Effector memory CD4-positive, alpha-beta T cell (primary cell): ENCODE data around the gene MGA.

Experiments used
- DNase-seq, 3 donors: peaks; one replicate each; pipeline ENCODE4 v3.0.0-alpha.2; 2020
- H3K27ac ChIP-seq: 2 replicates; pipeline ENCODE4 v1.7.0; 2013; ENCODE audit warnings: mild to moderate bottlenecking, low read length, moderate library complexity; ENCODE audit not compliant: insufficient read depth, poor library complexity, severe bottlenecking
- H3K27me3 ChIP-seq: replicated peaks from 2 replicates; pipeline ENCODE4 v1.7.0; 2013; ENCODE audit warnings: mild to moderate bottlenecking, low read length; ENCODE audit not compliant: insufficient read depth, control insufficient read depth, poor library complexity, severe bottlenecking
- H3K36me3 ChIP-seq: 2 replicates; pipeline ENCODE4 v1.7.0; 2013; ENCODE audit warnings: mild to moderate bottlenecking, low read length, moderate library complexity; ENCODE audit not compliant: control insufficient read depth, insufficient read depth
- H3K4me1 ChIP-seq: 2 replicates; pipeline ENCODE4 v1.7.0; 2013; ENCODE audit warnings: low read length, mild to moderate bottlenecking; ENCODE audit not compliant: control insufficient read depth, insufficient read depth, poor library complexity, severe bottlenecking
- H3K4me3 ChIP-seq: 2 replicates; pipeline ENCODE4 v1.7.0; 2013; ENCODE audit warnings: low read length, low read depth, mild to moderate bottlenecking; ENCODE audit not compliant: insufficient read depth, poor library complexity, severe bottlenecking
- H3K9me3 ChIP-seq: 2 replicates; pipeline ENCODE4 v1.7.0; 2013; ENCODE audit warnings: mild to moderate bottlenecking, low read length, moderate library complexity; ENCODE audit not compliant: control insufficient read depth

The MGA gene

DNA sequence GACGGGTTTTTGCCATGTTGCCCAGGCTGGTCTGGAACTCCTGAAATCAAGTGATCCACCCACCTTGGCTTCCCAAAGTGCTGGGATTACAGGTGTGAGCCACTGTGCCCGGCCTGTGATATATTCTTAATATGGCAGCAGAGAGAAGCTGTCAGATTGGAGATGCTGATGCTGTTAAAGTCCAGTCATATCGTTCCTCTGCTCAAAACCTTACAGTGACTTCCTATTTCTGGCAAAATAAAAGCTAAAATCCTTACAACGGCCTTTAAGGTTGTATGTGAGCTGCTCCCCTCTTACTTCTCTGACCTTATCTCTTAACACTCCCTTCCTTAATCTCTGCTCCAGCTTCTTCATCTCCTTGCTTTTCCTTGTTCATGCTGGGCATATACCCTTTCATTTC is 26.6 kb upstream of the MGA start:
- DNase-seq, result no peak
- no peak overlapping the region for H3K4me3 ChIP-seq
- no peak overlapping the region for H3K27ac ChIP-seq
- no peaks in the 10 kb centered on the region for H3K36me3 ChIP-seq
- no peaks in the 10 kb centered on the region for H3K4me1 ChIP-seq
- no peaks in the 10 kb centered on the region for H3K9me3 ChIP-seq
- no peaks in the 10 kb centered on the region for H3K27me3 ChIP-seq

DNA sequence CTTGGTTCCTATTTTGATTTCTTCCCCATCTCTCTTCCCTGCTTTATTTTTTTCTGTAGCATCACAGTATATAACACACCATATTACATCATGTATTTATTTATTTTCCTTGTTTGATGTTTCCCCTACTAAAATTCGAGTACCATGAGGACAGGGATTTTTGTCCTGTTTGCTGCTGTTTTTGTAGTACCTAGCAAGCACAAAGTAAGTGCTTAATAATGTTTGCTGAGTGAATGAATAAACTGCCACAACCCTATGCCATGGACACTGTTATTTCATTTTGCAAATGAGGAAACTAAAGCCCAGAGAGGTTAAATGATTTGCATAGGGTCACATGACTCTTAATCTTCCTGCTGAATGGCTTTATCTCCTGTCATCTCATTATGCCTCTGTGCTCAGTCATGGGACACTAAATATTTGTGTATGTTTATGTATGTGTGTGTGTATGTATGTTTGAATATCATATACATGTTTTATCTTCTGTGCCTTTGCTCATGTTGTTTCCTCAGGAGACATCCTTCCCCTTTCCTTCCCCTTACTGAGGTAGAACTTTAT is 26.1 kb upstream of the MGA start:
- no peak overlapping the region for H3K27ac ChIP-seq
- no peaks in the 10 kb centered on the region for H3K27me3 ChIP-seq
- no peaks in the 10 kb centered on the region for H3K36me3 ChIP-seq
- H3K4me1 ChIP-seq, result no peaks in the 10 kb centered on the region
- H3K4me3 ChIP-seq, result no peak overlapping the region
- DNase-seq, result no peak
- no peaks in the 10 kb centered on the region for H3K9me3 ChIP-seq

DNA sequence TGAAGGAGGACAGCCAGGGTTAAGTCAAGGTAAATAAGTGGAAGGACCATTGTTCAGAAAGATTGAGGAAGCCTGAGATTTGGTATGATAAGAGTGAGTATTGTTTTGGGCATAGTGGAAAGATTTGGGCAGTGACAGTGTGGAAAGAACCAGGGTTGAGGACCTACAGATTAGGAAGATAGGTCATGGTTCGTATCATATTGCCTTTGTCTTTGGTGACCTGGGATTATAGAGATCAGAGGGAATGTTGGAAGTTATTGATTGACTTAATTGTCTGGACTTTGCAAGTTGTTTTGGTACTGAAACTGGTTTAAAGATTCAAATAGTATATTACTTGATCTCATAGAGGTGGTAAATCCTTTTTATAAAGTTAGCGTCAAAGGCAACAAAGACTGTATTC is 23.1 kb upstream of the MGA start:
- Histone ChIP-seq H3K4me3 (no peak overlapping the region), H3K27ac (no peak overlapping the region), H3K36me3 (no peaks in the 10 kb centered on the region), H3K9me3 (no peaks in the 10 kb centered on the region), H3K4me1 (no peaks in the 10 kb centered on the region), H3K27me3 (no peaks in the 10 kb centered on the region)
- no peak for DNase-seq

DNA sequence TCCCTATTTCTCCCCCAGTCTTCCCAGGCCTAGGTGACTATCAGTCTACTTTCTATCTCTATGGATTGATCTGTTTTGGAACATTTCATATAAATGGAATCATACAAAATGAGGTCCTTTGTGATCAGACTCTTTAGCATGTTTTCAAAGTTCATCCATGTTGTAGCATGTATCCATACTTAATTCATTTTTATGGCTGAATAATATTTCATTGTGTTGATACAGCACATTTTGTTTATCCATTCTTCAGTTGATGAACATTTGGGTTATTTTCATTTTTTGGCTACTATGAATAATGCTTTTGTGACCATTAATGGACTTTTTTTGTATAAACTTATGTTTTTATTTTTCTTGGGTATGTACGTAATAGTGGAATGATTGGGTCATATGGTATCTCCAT is 19.2 kb upstream of the MGA start:
- Histone ChIP-seq H3K36me3 (no peaks in the 10 kb centered on the region), H3K4me1 (no peaks in the 10 kb centered on the region), H3K4me3 (no peak overlapping the region), H3K9me3 (no peaks in the 10 kb centered on the region), H3K27me3 (no peaks in the 10 kb centered on the region), H3K27ac (no peak overlapping the region)
- no peak for DNase-seq

DNA sequence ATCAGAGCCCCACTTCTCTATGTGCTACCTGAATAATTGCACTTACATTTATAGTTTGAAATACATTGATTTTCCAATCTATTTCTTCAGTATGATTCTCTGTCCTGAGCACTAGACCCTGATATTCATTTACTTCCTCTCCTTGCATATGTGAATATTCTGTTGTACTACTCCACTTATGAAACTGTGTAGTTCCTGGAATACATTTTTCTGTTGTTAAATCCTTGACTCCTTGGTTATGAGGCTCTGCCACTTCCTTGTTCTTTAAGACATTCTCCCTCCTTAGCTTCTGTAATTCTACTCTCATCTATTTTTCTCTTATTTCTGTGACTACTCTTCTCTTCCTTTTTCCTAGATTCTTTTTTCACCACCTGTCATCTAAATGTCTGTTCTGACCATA is 12.9 kb upstream of the MGA start:
- no peak for DNase-seq
- Histone ChIP-seq H3K36me3 (no peaks in the 10 kb centered on the region), H3K4me3 (no peak overlapping the region), H3K4me1 (no peaks in the 10 kb centered on the region), H3K27ac (no peak overlapping the region), H3K27me3 (no peaks in the 10 kb centered on the region), H3K9me3 (no peaks in the 10 kb centered on the region)

DNA sequence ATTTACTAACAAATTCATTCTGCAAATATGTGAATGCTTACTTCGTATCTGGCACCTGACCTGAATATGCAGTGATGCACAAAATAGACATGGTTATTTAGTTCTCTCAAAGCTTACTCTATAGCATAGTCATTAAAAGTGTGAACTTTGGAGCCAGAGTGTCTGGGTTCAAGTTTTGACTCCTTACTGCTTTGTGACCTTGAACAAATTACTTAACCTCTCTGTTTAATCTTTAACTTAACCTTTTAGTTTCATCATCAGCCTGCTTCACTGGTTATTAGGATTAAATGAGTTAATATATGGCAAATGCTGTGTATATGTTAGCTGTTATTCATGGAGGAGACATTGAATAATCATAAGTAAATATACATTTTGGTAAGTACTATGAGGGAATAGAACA is 12.1 kb upstream of the MGA start:
- Histone ChIP-seq H3K36me3 (no peaks in the 10 kb centered on the region), H3K9me3 (no peaks in the 10 kb centered on the region), H3K27me3 (no peaks in the 10 kb centered on the region), H3K4me3 (no peak overlapping the region), H3K4me1 (no peaks in the 10 kb centered on the region), H3K27ac (no peak overlapping the region)
- no peak for DNase-seq

DNA sequence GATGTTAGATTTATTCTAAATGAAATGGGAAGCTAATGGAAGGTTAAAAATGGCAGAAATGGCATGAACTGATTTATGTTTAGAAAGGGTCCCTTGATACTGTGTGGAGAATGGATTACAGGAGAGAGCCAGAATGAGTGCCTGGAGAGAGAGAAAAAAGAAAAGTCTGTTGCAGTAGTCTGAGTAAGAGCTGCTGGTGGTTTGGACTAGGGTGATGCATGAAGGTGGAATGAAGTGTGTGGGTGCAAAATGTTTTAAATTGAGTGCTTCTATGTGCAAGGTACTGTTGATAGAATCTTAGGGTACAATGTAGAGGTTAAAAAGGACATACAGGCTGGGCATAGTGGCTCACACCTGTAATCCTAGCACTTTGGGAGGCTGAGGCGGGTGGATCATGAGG is 11.4 kb upstream of the MGA start:
- Histone ChIP-seq H3K27me3 (no peaks in the 10 kb centered on the region), H3K4me1 (no peaks in the 10 kb centered on the region), H3K9me3 (no peaks in the 10 kb centered on the region), H3K27ac (no peak overlapping the region), H3K36me3 (no peaks in the 10 kb centered on the region), H3K4me3 (no peak overlapping the region)
- no peak for DNase-seq

DNA sequence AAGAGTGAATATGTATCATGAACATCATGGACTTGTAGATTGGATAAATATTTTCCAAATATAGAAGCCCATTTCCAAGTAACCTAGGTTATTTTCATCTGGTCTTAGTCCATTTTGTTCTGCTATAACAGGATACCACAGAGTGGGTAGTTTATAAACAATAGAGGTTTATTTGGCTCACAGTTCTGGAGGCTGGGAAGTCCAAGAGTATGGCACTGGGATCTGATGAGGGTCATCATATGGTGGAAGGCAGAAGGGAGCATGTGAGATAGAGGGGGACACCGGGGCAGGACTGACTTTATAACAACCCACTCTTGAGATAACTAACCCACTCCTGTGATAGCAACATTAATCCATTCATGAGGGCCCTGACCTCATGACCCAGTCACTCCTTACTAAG is 9.4 kb upstream of the MGA start:
- Histone ChIP-seq H3K27ac (no peak overlapping the region), H3K4me1 (no peaks in the 10 kb centered on the region), H3K9me3 (no peaks in the 10 kb centered on the region), H3K36me3 (no peaks in the 10 kb centered on the region), H3K4me3 (no peak overlapping the region), H3K27me3 (no peaks in the 10 kb centered on the region)
- no peak for DNase-seq

DNA sequence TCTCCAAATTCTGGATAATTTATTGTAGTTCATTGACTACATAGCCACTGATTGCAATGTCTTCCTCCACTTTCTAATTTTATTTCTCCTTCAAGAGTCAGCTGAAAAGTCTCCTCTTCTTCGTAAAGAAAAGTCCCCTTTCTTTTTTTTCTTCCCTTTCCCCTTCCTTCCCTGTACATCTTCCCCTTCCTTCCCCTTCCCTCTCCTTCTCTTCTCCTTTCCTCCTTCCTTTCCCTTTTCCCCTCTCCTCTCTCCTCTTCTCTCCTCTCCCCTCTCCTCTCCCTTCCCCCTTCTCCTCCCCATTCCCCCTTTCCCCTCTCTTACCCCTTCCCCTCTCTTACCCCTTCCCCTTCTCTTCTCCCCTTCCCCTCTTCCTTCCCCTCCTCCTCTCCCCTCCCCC is 8.8 kb upstream of the MGA start:
- Histone ChIP-seq H3K4me1 (no peaks in the 10 kb centered on the region), H3K27ac (no peak overlapping the region), H3K9me3 (no peaks in the 10 kb centered on the region), H3K27me3 (no peaks in the 10 kb centered on the region), H3K36me3 (no peaks in the 10 kb centered on the region), H3K4me3 (no peak overlapping the region)
- DNase-seq, result no peak

DNA sequence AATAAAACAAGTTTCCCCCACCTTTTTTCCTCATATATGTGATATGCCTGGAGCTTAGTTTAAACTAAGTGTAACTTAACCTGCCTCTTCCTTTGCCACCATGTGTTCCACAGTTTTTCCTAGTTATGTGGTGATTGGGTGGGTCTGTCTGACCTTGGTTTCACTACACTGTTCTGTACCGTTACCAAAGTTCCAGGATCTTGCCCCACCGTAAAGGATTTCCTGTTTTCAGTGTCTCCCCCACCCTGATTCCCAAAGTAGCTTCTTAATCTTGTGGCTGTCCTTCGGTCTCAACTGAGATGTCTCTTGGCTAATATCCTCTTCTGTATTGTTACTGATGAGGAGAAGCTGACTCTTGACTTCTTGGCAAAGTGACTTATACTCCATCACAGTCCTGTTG is 6.4 kb upstream of the MGA start:
- Histone ChIP-seq H3K27me3 (no peaks in the 10 kb centered on the region), H3K4me3 (no peak overlapping the region), H3K9me3 (no peaks in the 10 kb centered on the region), H3K36me3 (no peaks in the 10 kb centered on the region), H3K4me1 (no peaks in the 10 kb centered on the region), H3K27ac (no peak overlapping the region)
- no peak for DNase-seq

DNA sequence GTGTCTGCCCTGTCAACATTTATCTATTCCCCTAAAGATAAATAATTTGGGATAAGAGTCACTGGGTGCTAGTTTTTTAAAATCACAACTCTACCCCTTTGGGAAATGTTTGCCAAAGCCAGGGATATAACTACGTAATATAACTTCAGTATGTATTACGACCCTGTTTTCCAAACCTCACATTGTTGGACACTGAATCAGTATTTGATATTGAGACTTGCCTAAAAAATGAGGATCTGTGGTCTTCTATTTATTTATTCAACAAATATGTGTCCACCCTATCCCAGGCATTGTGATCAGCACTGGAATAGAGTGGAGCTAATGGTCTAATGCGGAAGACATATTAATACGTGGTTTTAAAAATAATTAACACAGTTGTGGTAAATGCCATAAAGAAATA is 4.5 kb upstream of the MGA start:
- no peaks in the 10 kb centered on the region for H3K36me3 ChIP-seq
- H3K27me3 ChIP-seq, result no peaks in the 10 kb centered on the region
- no peak overlapping the region for H3K27ac ChIP-seq
- DNase-seq, result no peak
- no peaks in the 10 kb centered on the region for H3K9me3 ChIP-seq
- H3K4me3 ChIP-seq, result no peak overlapping the region
- H3K4me1 ChIP-seq, result peaks cover 9% of the 10 kb centered on the region
